Activated T-cell treated with anti-CD3 and anti-CD28 coated beads, Interleukin-2, amount 50 U/mL, for 4 hours (primary cell): ENCODE measurements around the gene RTN4R. TPM values are rescaled to one million over a fixed set of nuclear protein-coding genes. Genes with fewer than 3 reads are reported as not detected.
"Not testable (repeated sequence)": the region's sequence is repeated elsewhere in the genome, so short reads cannot be mapped to it uniquely, and the experiment has no call there.

Source experiments
- ATAC-seq, 2 donors: fragments of 200-7000 bp; cut with Tn5 transposase; one replicate each; pipeline ENCODE4 v1.10.0; 2021
- DNase-seq: peaks from one replicate; pipeline ENCODE4 v3.0.0-alpha.2; 2020
- H3K27me3 Mint-ChIP-seq: one replicate; pipeline ENCODE4 v1.8.0; 2021; ENCODE audit warnings: low read depth, mixed read lengths
- H3K36me3 Mint-ChIP-seq: one replicate; pipeline ENCODE4 v1.8.0; 2022; ENCODE audit warnings: mixed read lengths; ENCODE audit not compliant: insufficient read depth
- H3K4me1 Mint-ChIP-seq: one replicate; pipeline ENCODE4 v1.8.0; 2021; ENCODE audit warnings: low read depth, mixed read lengths
- H3K4me3 Mint-ChIP-seq: one replicate; pipeline ENCODE4 v1.8.0; 2021; ENCODE audit warnings: mild to moderate bottlenecking, moderate library complexity, mixed read lengths
- H3K9me3 Mint-ChIP-seq: one replicate; pipeline ENCODE4 v1.8.0; 2021; ENCODE audit warnings: mixed read lengths
- total RNA-seq, 3 donors: library from RNA; stranded (reverse); gene quantifications; one replicate each; pipeline ENCODE4 v1.2.1, GENCODE V29; 2021

Gene RTN4R
- total RNA-seq, 3 donors from 2014 or later: 0.89 to 1.4 (median 1.0) TPM

GRCh38 chr22:20297414-20298109 is 29.4 kb upstream of the RTN4R start:
- Mint-ChIP-seq H3K36me3 (no peaks in the 10 kb centered on the region), H3K27me3 (peaks cover 2% of the 10 kb centered on the region), H3K4me3 (peak overlapping the region; percentile 67), H3K4me1 (peaks cover 6% of the 10 kb centered on the region), H3K9me3 (no peaks in the 10 kb centered on the region)
- DNase-seq (no peak), ATAC-seq (no peak)

- Mint-ChIP-seq H3K9me3 (no peaks in the 10 kb centered on the region), H3K36me3 (no peaks in the 10 kb centered on the region), H3K27me3 (no peaks in the 10 kb centered on the region), H3K4me1 (peaks cover 6% of the 10 kb centered on the region), H3K4me3 (no peak overlapping the region)
- DNase-seq (no peak), ATAC-seq (no peak)
Observed at GRCh38 chr22:20296598-20296997, 28.5 kb upstream of the RTN4R start.

- Mint-ChIP-seq H3K36me3 (no peaks in the 10 kb centered on the region), H3K27me3 (no peaks in the 10 kb centered on the region), H3K4me3 (no peak overlapping the region), H3K9me3 (no peaks in the 10 kb centered on the region), H3K4me1 (peaks cover under 1% of the 10 kb centered on the region)
- no peak for ATAC-seq
- no peak for DNase-seq
Observed at GRCh38 chr22:20295262-20296064, 27.3 kb upstream of the RTN4R start.

GRCh38 chr22:20292673-20293232 is 24.6 kb upstream of the RTN4R start:
- Mint-ChIP-seq H3K27me3 (no peaks in the 10 kb centered on the region), H3K36me3 (no peaks in the 10 kb centered on the region), H3K4me3 (no peak overlapping the region), H3K4me1 (no peaks in the 10 kb centered on the region), H3K9me3 (no peaks in the 10 kb centered on the region)
- DNase-seq: no peak
- ATAC-seq: no peak

GRCh38 chr22:20292108-20292507 is 24.0 kb upstream of the RTN4R start:
- ATAC-seq (no peak), DNase-seq (no peak)
- H3K4me1 Mint-ChIP-seq: no peaks in the 10 kb centered on the region
- no peaks in the 10 kb centered on the region for H3K36me3 Mint-ChIP-seq
- H3K9me3 Mint-ChIP-seq: no peaks in the 10 kb centered on the region
- no peaks in the 10 kb centered on the region for H3K27me3 Mint-ChIP-seq
- H3K4me3 Mint-ChIP-seq: no peak overlapping the region

- H3K9me3 Mint-ChIP-seq: no peaks in the 10 kb centered on the region
- H3K27me3 Mint-ChIP-seq: no peaks in the 10 kb centered on the region
- DNase-seq (no peak), ATAC-seq (no peak)
- H3K4me3 Mint-ChIP-seq: no peak overlapping the region
- no peaks in the 10 kb centered on the region for H3K36me3 Mint-ChIP-seq
- H3K4me1 Mint-ChIP-seq: no peaks in the 10 kb centered on the region
Observed at GRCh38 chr22:20291604-20292063, 23.5 kb upstream of the RTN4R start.

GRCh38 chr22:20291249-20291586 is 23.1 kb upstream of the RTN4R start:
- DNase-seq (no peak), ATAC-seq (no peak)
- no peaks in the 10 kb centered on the region for H3K36me3 Mint-ChIP-seq
- H3K4me3 Mint-ChIP-seq: no peak overlapping the region
- no peaks in the 10 kb centered on the region for H3K27me3 Mint-ChIP-seq
- no peaks in the 10 kb centered on the region for H3K4me1 Mint-ChIP-seq
- H3K9me3 Mint-ChIP-seq: no peaks in the 10 kb centered on the region

GRCh38 chr22:20290578-20291248 is 22.6 kb upstream of the RTN4R start:
- no peaks in the 10 kb centered on the region for H3K36me3 Mint-ChIP-seq
- no peak for DNase-seq
- H3K27me3 Mint-ChIP-seq: no peaks in the 10 kb centered on the region
- no peaks in the 10 kb centered on the region for H3K4me1 Mint-ChIP-seq
- H3K9me3 Mint-ChIP-seq: no peaks in the 10 kb centered on the region
- ATAC-seq: no peak
- no peak overlapping the region for H3K4me3 Mint-ChIP-seq

GRCh38 chr22:20290045-20290392 is 21.9 kb upstream of the RTN4R start:
- no peaks in the 10 kb centered on the region for H3K4me1 Mint-ChIP-seq
- ATAC-seq: no peak
- H3K27me3 Mint-ChIP-seq: no peaks in the 10 kb centered on the region
- no peaks in the 10 kb centered on the region for H3K9me3 Mint-ChIP-seq
- no peaks in the 10 kb centered on the region for H3K36me3 Mint-ChIP-seq
- no peak for DNase-seq
- H3K4me3 Mint-ChIP-seq: no peak overlapping the region

- ATAC-seq, H3K9me3 Mint-ChIP-seq, H3K4me3 Mint-ChIP-seq, H3K36me3 Mint-ChIP-seq, DNase-seq, H3K27me3 Mint-ChIP-seq, H3K4me1 Mint-ChIP-seq: not testable (repeated sequence)
Observed at GRCh38 chr22:20289182-20290044, 21.3 kb upstream of the RTN4R start.

GRCh38 chr22:20286784-20287423 is 18.8 kb upstream of the RTN4R start:
- ATAC-seq, H3K36me3 Mint-ChIP-seq, H3K4me1 Mint-ChIP-seq, DNase-seq, H3K27me3 Mint-ChIP-seq, H3K9me3 Mint-ChIP-seq, H3K4me3 Mint-ChIP-seq: not testable (repeated sequence)

GRCh38 chr22:20286312-20286660 is 18.2 kb upstream of the RTN4R start:
- not testable (repeated sequence) for ATAC-seq

GRCh38 chr22:20285473-20286311 is 17.6 kb upstream of the RTN4R start:
- not testable (repeated sequence) for H3K9me3 Mint-ChIP-seq, H3K36me3 Mint-ChIP-seq, H3K4me1 Mint-ChIP-seq, H3K4me3 Mint-ChIP-seq, H3K27me3 Mint-ChIP-seq
- peak; percentile 86 to 92 for ATAC-seq
- peak; percentile 74 for DNase-seq

More at GRCh38 chr22:20286312-20286660, 18.2 kb upstream of the RTN4R start:
- H3K27me3 Mint-ChIP-seq, DNase-seq, H3K36me3 Mint-ChIP-seq, H3K9me3 Mint-ChIP-seq, H3K4me3 Mint-ChIP-seq, H3K4me1 Mint-ChIP-seq: not testable (repeated sequence)
